ENCODE measurements around the gene SYT17.

GRCh38 chr16:19148189-19148588, 19.9 kb upstream of the SYT17 start:
- TF ChIP-seq CTCF (IDR thresholded peaks at IDR 0.05; ENCODE audit: low read length) (no peak), EZH2 (IDR thresholded peaks at IDR 0.05; ENCODE audit: borderline replicate concordance, low read length) (no peak)

Data from OCI-LY1 (cell line).